Measurements from ENCODE around the gene GALNT10. TPM values are rescaled to one million over a fixed set of nuclear protein-coding genes. Genes with fewer than 3 reads are reported as not detected.

GALNT10 gene
- total and polyA plus RNA-seq, 10 donors: 7.6 to 50.2 (median 43.5) TPM

DNA sequence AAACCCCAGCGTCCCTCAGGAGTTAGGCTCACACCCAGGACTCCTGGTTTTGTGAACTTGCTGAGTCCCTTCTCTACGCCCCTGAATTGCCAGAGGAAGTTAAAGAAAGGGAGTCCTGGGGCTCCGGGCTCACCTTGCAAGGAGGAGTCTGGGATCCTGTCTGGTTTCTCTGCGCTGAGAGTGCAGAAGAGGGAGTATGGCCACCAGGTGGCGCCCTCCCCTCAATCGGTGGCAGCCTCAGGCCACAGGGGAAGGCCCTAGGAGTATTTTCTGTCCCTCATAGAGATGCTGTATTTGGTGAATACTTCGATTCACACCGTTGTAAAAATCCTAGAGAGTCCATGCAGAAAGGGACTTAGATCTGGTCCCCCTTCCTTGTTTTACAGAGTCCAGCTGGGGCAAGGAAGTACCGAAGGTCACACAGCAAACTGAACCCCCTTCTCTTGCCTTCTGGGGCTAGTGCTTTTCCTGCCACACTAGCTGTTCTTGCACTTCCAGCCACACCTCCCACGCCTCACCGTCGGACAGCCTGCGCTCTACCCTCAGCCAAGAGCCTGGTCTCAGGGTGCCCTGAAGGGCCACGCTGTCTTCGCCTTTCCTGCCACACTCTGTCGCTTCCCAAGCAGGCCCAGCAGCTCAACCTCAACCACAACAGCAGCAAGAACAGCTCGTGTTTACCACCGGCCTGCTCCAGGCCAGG lies 277.3 kb downstream of the GALNT10 start:
- H3K4me3 ChIP-seq: no peak overlapping the region
- H3K9me3 ChIP-seq: no peaks in the 10 kb centered on the region
- TF ChIP-seq POLR2AphosphoS5 (IDR thresholded peaks at IDR 0.05): peak in 1 of 3 donors; percentile 22
- TF ChIP-seq POLR2A (IDR thresholded peaks at IDR 0.05): no peak
- TF ChIP-seq, protein P1, sequence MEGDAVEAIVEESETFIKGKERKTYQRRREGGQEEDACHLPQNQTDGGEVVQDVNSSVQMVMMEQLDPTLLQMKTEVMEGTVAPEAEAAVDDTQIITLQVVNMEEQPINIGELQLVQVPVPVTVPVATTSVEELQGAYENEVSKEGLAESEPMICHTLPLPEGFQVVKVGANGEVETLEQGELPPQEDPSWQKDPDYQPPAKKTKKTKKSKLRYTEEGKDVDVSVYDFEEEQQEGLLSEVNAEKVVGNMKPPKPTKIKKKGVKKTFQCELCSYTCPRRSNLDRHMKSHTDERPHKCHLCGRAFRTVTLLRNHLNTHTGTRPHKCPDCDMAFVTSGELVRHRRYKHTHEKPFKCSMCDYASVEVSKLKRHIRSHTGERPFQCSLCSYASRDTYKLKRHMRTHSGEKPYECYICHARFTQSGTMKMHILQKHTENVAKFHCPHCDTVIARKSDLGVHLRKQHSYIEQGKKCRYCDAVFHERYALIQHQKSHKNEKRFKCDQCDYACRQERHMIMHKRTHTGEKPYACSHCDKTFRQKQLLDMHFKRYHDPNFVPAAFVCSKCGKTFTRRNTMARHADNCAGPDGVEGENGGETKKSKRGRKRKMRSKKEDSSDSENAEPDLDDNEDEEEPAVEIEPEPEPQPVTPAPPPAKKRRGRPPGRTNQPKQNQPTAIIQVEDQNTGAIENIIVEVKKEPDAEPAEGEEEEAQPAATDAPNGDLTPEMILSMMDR (IDR thresholded peaks at IDR 0.05 in 8 of 11, conservative IDR thresholded peaks at IDR 0.05 in 3 of 11): peak; percentile 28 to 95 (median 88)
- whole genome bisulfite sequencing, 5 donors: 38 to 49% (median 43%) methylated on average over 15 to 18 of the region's 18 CpGs
- no peak overlapping the region for H3K27ac ChIP-seq
- peaks cover 0 to 21% (median 6%) of the 10 kb centered on the region in 6 donors for H3K4me1 ChIP-seq
- peaks cover 0 to 5% (median 0%) of the 10 kb centered on the region in 6 donors for H3K36me3 ChIP-seq
- intact Hi-C loops (cut with DNase I; ENCODE audit: low total_unique reads): loop anchor here (2.0 kb wide), 1 partner anchor 143 kb away; no protein-coding TSS in a partner anchor
- DNase-seq: peak; percentile 94
- H3K27me3 ChIP-seq (replicated peaks in 1 of 7): peaks cover 0 to 63% (median 33%) of the 10 kb centered on the region in 7 donors

DNA sequence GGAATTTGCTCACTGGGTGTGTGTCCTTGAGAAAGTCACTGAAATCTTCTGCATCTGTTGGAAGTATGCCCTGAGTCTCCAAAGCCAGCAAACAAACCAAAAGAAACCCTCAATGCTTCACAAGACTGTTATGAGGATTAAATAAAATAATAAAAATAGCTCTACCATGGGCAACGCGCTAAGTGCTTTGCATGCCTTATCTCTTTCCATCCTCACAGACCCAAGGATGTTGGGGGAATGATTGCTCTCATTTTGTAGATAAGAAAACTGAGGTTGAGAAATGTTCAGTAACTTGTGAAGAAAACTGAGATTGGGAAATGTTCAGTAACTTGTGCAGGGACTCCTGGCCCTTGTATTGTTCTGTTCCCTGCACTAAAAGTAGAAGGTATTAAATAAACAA lies 279.6 kb downstream of the GALNT10 start:
- H3K4me1 ChIP-seq: peaks cover 3 to 44% (median 28%) of the 10 kb centered on the region in 6 donors
- H3K9me3 ChIP-seq: no peaks in the 10 kb centered on the region
- intact Hi-C loops (cut with DNase I; ENCODE audit: low total_unique reads): no loop called here
- no peak overlapping the region for H3K4me3 ChIP-seq
- DNase-seq: no peak
- TF ChIP-seq, protein P1 (IDR thresholded peaks at IDR 0.05 in 8 of 11, conservative IDR thresholded peaks at IDR 0.05 in 3 of 11): no peak
- TF ChIP-seq POLR2AphosphoS5 (IDR thresholded peaks at IDR 0.05) (no peak), POLR2A (IDR thresholded peaks at IDR 0.05) (no peak)
- H3K27ac ChIP-seq: no peak overlapping the region
- no peaks in the 10 kb centered on the region for H3K36me3 ChIP-seq
- WGBS, 5 donors: 45 to 63% (median 49%) methylated on average over 2 of the region's 2 CpGs
- H3K27me3 ChIP-seq (replicated peaks in 1 of 7): peaks cover 4 to 86% (median 56%) of the 10 kb centered on the region in 7 donors

Small RNA genes lying within 50 kb of the gene (microRNA-seq; reads per million reads assigned to microRNA genes)
- gene MIR1294: 5.9 to 15.4 (median 9.4) reads per million in 3 donors

Small RNA genes lying within 50 kb of the gene (small RNA-seq; reads per million reads assigned to genes)
- 0.81 to 1.6 (median 1.1) reads per million in 4 donors for gene MIR1294
- gene RN7SL655P: 0 reads per million in 4 donors

Other genes with a start within 250 kb of the GALNT10 start
- 10 to 100 TPM; 28.3 to 37.3 (median 35.1) TPM for gene FAM114A2, start 151.8 kb upstream of the GALNT10 start, total RNA-seq
- gene FAM114A2, start 151.8 kb upstream of the GALNT10 start, polyA plus RNA-seq: 1 to 10 TPM; 6.3 to 8.5 (median 6.7) TPM
- 10 to 100 TPM; 31.3 to 64.6 (median 37.0) TPM for gene MFAP3, start 151.8 kb upstream of the GALNT10 start, total RNA-seq
- gene MFAP3, start 151.8 kb upstream of the GALNT10 start, polyA plus RNA-seq: 1 to 10 TPM; 1.8 to 3.8 (median 2.1) TPM

Measured in spleen (tissue), 11 donors.